Stimulated activated naive CD8-positive, alpha-beta T cell treated with anti-CD3 and anti-CD28 coated beads, Interleukin-15, amount 100 ng/mL, for 72 hours (primary cell): ENCODE measurements around the gene ACE.

Experiments used
- ATAC-seq: fragments of 150-1000 bp; cut with Tn5 transposase; 2 replicates; pipeline ENCODE4 v1.10.0; 2021; ENCODE audit warnings: mild to moderate bottlenecking, moderate library complexity
- DNase-seq, 2 donors: peaks; one replicate each; pipeline ENCODE4 v3.0.0; 2021 to 2022
- H3K27ac Mint-ChIP-seq, 2 donors: one replicate each; pipeline ENCODE4 v1.8.0; 2022; ENCODE audit warnings: mild to moderate bottlenecking in 2 of 2, mixed read lengths in 2 of 2, moderate library complexity in 2 of 2
- H3K27me3 Mint-ChIP-seq: one replicate; pipeline ENCODE4 v1.8.0; 2022; ENCODE audit warnings: mixed read lengths
- H3K4me1 Mint-ChIP-seq: one replicate; pipeline ENCODE4 v1.8.0; 2022; ENCODE audit warnings: mild to moderate bottlenecking, mixed read lengths
- H3K4me3 Mint-ChIP-seq, 2 donors: one replicate each; pipeline ENCODE4 v1.8.0; 2022; ENCODE audit warnings: mild to moderate bottlenecking in 2 of 2, mixed read lengths in 2 of 2, moderate library complexity in 1 of 2
- H3K9me3 Mint-ChIP-seq, 2 donors: one replicate each; pipeline ENCODE4 v1.8.0; 2022; ENCODE audit warnings: mixed read lengths in 2 of 2

ACE gene

GRCh38 chr17:63440127-63440769 lies 36.6 kb upstream of the ACE start:
- no peaks in the 10 kb centered on the region for H3K27me3 Mint-ChIP-seq
- peak overlapping the region; percentile 48 to 49 for H3K4me3 Mint-ChIP-seq
- no peak for DNase-seq
- H3K27ac Mint-ChIP-seq: peak overlapping the region; percentile 36 to 42
- ATAC-seq: no peak
- H3K9me3 Mint-ChIP-seq: no peaks in the 10 kb centered on the region
- peaks cover 44% of the 10 kb centered on the region for H3K4me1 Mint-ChIP-seq

DNA sequence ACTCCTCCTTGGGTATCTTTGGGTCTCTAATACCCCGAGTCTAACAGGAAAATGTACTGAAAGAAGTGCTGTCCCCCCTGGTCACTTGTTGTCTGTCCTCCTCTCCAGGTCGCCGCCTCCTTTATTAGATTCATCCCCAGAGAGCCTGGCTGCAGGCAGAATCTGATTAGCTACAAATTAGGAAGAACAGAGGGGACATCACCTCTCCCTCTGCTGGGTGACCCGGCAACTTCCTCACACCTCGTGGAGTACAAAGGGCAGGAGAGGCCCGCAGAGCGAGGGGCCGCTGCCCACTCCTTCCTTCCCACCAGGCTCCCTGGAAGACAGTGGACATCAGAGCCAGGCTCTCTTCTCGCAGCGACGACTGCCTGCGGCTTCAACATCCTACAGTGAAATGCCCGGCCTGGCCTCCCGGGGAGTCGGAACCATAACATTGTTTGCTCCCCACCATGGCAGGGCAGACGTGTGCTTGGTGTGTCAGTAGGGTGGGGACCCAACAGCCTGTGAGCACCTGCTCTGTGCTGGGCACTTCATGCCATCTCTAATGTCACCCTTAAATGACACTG lies 36.0 kb upstream of the ACE start:
- no peak overlapping the region for H3K4me3 Mint-ChIP-seq
- peaks cover 38% of the 10 kb centered on the region for H3K4me1 Mint-ChIP-seq
- peak overlapping the region in 1 of 2 donors; percentile 36 for H3K27ac Mint-ChIP-seq
- ATAC-seq: no peak
- no peaks in the 10 kb centered on the region for H3K27me3 Mint-ChIP-seq
- no peaks in the 10 kb centered on the region for H3K9me3 Mint-ChIP-seq
- DNase-seq: no peak

- H3K9me3 Mint-ChIP-seq: no peaks in the 10 kb centered on the region
- DNase-seq: no peak
- no peak overlapping the region for H3K4me3 Mint-ChIP-seq
- peaks cover 38% of the 10 kb centered on the region for H3K4me1 Mint-ChIP-seq
- no peaks in the 10 kb centered on the region for H3K27me3 Mint-ChIP-seq
- H3K27ac Mint-ChIP-seq: no peak overlapping the region
- no peak for ATAC-seq
These were observed 35.2 kb upstream of the ACE start for GRCh38 chr17:63441654-63442053.

- peaks cover 41% of the 10 kb centered on the region for H3K4me1 Mint-ChIP-seq
- ATAC-seq: no peak
- H3K9me3 Mint-ChIP-seq: no peaks in the 10 kb centered on the region
- no peak for DNase-seq
- H3K4me3 Mint-ChIP-seq: no peak overlapping the region
- no peaks in the 10 kb centered on the region for H3K27me3 Mint-ChIP-seq
- H3K27ac Mint-ChIP-seq: no peak overlapping the region
These were observed 34.8 kb upstream of the ACE start for GRCh38 chr17:63442074-63442473.

DNA sequence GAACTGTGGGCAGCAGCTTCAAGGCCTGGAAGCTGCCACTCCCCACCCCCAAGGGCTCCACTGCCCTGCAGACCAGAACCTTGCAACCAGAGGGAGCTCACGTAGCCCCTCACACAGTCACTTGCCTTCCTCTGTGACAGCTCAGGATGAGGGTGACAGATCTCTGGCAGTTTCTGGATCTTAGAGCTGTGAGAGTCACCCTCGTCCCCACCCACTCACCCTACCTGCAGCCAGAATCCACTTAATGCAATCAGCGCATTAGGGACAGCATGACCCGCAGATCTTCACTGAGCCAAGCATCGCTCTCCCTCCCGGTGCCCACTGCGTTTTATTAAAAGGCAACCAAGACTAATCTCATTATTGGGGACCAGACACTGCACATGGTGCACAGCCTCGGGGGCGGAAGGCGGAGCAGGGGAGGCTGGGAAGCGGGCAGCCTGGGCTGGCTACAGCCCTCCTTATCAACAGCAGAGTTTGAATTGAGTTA lies 34.3 kb upstream of the ACE start:
- Mint-ChIP-seq H3K27me3 (no peaks in the 10 kb centered on the region), H3K9me3 (no peaks in the 10 kb centered on the region), H3K4me1 (peaks cover 46% of the 10 kb centered on the region), H3K4me3 (no peak overlapping the region), H3K27ac (no peak overlapping the region)
- DNase-seq: no peak
- ATAC-seq: no peak

GRCh38 chr17:63443053-63443452 lies 33.8 kb upstream of the ACE start:
- no peak overlapping the region for H3K4me3 Mint-ChIP-seq
- H3K27ac Mint-ChIP-seq: no peak overlapping the region
- no peaks in the 10 kb centered on the region for H3K9me3 Mint-ChIP-seq
- DNase-seq (no peak), ATAC-seq (no peak)
- peaks cover 50% of the 10 kb centered on the region for H3K4me1 Mint-ChIP-seq
- no peaks in the 10 kb centered on the region for H3K27me3 Mint-ChIP-seq

GRCh38 chr17:63444457-63444856 lies 32.4 kb upstream of the ACE start:
- H3K4me3 Mint-ChIP-seq: peak overlapping the region; percentile 49 to 78
- ATAC-seq: no peak
- no peaks in the 10 kb centered on the region for H3K9me3 Mint-ChIP-seq
- H3K27ac Mint-ChIP-seq: no peak overlapping the region
- no peak for DNase-seq
- peaks cover 7% of the 10 kb centered on the region for H3K27me3 Mint-ChIP-seq
- H3K4me1 Mint-ChIP-seq: peaks cover 46% of the 10 kb centered on the region

DNA sequence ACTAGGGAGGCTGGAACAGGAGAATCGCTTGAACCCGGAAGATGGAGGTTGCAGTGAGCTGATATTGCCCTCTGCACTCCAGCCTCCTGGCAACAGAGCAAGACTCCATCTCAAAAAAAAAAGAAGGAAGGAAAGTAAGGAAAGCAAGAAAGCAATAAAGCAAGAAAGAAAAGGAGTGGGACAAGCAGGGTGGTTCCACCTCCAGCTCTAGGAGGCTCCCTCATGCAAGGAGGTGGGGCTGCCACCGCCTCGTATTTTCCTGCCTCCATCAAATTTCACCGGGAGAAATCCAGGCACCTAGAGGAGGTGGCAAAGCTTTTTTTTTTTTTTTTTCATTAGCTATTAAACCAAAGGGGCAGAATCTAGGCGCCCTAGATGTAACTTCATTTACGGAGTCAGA lies 31.8 kb upstream of the ACE start:
- no peak overlapping the region for H3K27ac Mint-ChIP-seq
- DNase-seq (no peak), ATAC-seq (no peak)
- H3K4me1 Mint-ChIP-seq: peaks cover 45% of the 10 kb centered on the region
- H3K27me3 Mint-ChIP-seq: peaks cover 11% of the 10 kb centered on the region
- H3K9me3 Mint-ChIP-seq: no peaks in the 10 kb centered on the region
- peak overlapping the region; percentile 49 to 78 for H3K4me3 Mint-ChIP-seq

DNA sequence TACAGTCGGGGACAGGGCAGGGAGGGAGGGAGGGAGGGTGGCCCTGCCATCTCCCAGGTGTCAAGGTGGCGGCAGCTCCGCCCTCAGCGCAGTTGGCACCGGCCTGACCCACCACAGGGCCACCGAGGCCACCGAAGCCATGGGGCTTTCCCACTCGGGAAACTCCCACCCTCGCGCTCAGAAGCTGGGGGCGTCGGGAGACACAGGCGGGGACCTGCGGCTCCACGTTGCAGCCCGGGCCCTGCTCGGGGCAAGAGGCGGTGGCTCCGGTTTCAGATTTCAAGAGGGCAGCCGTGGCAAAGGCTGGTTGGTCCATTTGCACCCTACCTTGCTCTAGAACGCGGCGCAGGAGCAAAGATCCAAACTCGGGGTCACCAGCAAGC lies 31.3 kb upstream of the ACE start:
- H3K4me1 Mint-ChIP-seq: peaks cover 45% of the 10 kb centered on the region
- DNase-seq (peak; percentile 36 to 54), ATAC-seq (peak; percentile 39)
- H3K4me3 Mint-ChIP-seq: peak overlapping the region; percentile 49 to 78
- H3K9me3 Mint-ChIP-seq: no peaks in the 10 kb centered on the region
- H3K27ac Mint-ChIP-seq: peak overlapping the region; percentile 13 to 19
- peaks cover 16% of the 10 kb centered on the region for H3K27me3 Mint-ChIP-seq

DNA sequence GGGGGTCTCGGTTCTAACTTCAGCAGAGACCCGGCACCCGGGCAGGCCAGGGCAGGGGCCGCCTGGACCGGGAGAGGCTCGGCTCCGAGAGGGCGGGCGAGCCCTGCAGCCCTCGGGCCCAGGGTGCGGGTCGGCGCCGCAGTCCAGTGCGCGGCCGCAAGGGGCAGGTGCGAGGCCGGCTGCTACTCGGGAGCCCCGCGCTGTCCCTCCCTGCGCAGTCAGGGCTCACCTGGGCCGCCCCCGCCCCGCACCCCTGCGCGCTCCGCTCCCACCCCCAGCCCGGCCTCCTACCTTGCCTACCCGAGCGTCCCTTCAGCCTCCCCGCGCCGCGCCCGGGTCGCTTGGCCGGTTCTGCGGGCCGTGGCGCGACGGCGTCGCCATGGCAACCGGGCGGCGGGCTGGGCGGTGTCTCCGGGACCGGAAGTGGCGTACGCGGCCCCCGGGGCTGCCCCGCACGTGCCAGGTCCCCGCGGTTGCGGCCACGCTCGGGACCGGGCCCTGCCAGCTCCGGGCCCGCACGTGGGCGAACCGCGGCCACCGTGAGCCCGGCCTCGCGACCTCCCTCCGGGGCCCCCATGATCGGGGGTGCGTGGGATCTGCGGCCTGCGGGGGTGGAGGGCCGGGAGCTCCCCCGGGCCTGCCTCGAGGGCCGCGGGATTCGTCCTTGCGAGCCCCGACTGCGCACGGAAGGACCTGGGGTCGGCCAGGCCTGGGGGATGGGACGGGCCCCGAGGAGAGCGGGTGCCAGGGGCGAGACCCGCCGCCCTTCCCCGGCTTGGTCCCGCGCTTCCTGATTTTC lies 30.7 kb upstream of the ACE start, which contains the start of gene CYB561:
TSS of gene CYB561 (minus strand) at position 353 of the 799 bp plus-strand sequence. CDS start 8,759 bp downstream, outside the sequence.
- peak within 1 kb of the TSS; percentile 71 to 78 for H3K4me3 Mint-ChIP-seq
- DNase-seq: peak; percentile 74 to 78
- peak within 1 kb of the TSS; percentile 74 to 85 for H3K27ac Mint-ChIP-seq
- peak; percentile 77 for ATAC-seq
- H3K4me1 Mint-ChIP-seq: peaks cover 42% of the 10 kb centered on the region
- peaks cover 18% of the 10 kb centered on the region for H3K27me3 Mint-ChIP-seq
- no peaks in the 10 kb centered on the region for H3K9me3 Mint-ChIP-seq

DNA sequence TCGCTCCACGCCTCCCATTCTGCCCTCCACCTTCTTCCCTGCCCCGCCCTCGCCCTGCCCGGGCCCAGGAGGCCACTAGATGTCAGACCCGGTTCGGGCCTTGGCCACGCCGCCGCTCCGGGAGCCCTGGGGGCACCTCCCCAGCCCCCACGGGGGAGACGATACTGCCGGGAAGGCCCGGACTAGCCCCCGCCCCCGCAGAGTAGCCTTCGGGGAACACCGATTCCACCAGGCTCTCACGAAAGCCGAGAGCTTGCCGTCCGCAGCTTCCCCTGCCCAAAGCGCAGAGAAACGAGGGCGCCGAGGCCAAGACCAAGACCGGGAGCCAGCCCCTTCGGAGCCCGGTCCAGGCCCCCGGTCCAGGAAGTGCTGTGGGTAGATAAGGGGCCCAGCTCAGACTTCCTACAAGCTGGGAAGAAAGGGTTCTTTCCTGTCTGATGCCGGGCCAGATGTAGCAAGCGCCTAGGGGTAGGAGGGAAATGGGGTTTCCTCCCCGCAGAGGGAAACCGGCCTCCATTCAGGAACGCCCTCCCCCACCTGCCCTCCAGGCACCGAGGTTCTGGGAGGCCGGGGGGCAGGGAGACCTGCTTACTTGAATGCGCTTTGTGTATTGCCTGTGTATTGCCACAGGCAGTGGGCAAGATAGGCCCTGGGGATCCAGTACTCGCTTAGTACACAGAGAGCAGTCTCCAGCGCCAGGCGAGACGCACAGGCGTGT lies 29.9 kb upstream of the ACE start:
- peak overlapping the region; percentile 71 to 73 for H3K4me3 Mint-ChIP-seq
- H3K27me3 Mint-ChIP-seq: peaks cover 18% of the 10 kb centered on the region
- DNase-seq (peak; percentile 50 to 69), ATAC-seq (peak; percentile 57)
- H3K4me1 Mint-ChIP-seq: peaks cover 40% of the 10 kb centered on the region
- peak overlapping the region; percentile 74 to 85 for H3K27ac Mint-ChIP-seq
- H3K9me3 Mint-ChIP-seq: no peaks in the 10 kb centered on the region

- peak overlapping the region; percentile 74 to 85 for H3K27ac Mint-ChIP-seq
- no peaks in the 10 kb centered on the region for H3K9me3 Mint-ChIP-seq
- peaks cover 37% of the 10 kb centered on the region for H3K4me1 Mint-ChIP-seq
- H3K27me3 Mint-ChIP-seq: peaks cover 24% of the 10 kb centered on the region
- peak overlapping the region; percentile 71 to 73 for H3K4me3 Mint-ChIP-seq
- DNase-seq (no peak), ATAC-seq (no peak)
These were observed 29.3 kb upstream of the ACE start for GRCh38 chr17:63447471-63448009.

DNA sequence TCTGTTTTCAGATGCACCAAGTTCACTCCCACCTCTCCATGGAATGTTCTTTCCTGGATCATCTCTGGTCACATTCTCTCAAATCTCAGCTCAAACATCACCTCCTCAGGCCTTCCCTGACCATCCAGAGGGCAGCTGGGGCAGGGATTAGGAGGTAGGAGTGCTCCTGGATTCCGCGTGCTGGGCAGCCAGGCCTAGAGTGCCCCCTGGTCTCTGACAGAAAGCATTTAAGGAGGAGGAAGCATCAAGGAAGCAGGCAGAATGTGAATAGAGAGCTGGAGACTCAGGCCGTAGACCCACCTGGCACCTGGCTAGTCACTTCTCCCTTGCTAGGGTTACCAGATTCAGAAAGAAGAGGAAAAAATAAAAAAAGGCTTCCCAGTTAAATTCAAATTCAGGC lies 28.2 kb upstream of the ACE start:
- Mint-ChIP-seq H3K27me3 (peaks cover 25% of the 10 kb centered on the region), H3K4me3 (peak overlapping the region; percentile 10 to 17), H3K27ac (no peak overlapping the region), H3K9me3 (no peaks in the 10 kb centered on the region), H3K4me1 (peaks cover 32% of the 10 kb centered on the region)
- ATAC-seq (no peak), DNase-seq (no peak)

- Mint-ChIP-seq H3K4me3 (no peak overlapping the region), H3K9me3 (no peaks in the 10 kb centered on the region), H3K27ac (peak overlapping the region in 1 of 2 donors; percentile 77), H3K27me3 (peaks cover 25% of the 10 kb centered on the region), H3K4me1 (peaks cover 32% of the 10 kb centered on the region)
- DNase-seq (no peak), ATAC-seq (no peak)
These were observed 26.3 kb upstream of the ACE start for GRCh38 chr17:63450551-63450950.

GRCh38 chr17:63451150-63451549 lies 25.7 kb upstream of the ACE start:
- no peak for ATAC-seq
- Mint-ChIP-seq H3K4me1 (peaks cover 32% of the 10 kb centered on the region), H3K9me3 (no peaks in the 10 kb centered on the region), H3K4me3 (no peak overlapping the region), H3K27me3 (peaks cover 25% of the 10 kb centered on the region), H3K27ac (no peak overlapping the region)
- no peak for DNase-seq
